GM18909 (cell line): ENCODE measurements around the gene ZNF365.
"Not testable (repeated sequence)": the region's sequence is repeated elsewhere in the genome, so short reads cannot be mapped to it uniquely, and the experiment has no call there.

Experiments used
- ATAC-seq: cut with Tn5 transposase; IDR thresholded peaks from one replicate; pipeline ENCODE4 v1.9.1; 2021; ENCODE audit warnings: mild to moderate bottlenecking; ENCODE audit not compliant: unreplicated experiment, poor library complexity

The ZNF365 gene

GRCh38 chr10:62410528-62410927 is 36.4 kb downstream of the ZNF365 start:
- ATAC-seq, result not testable (repeated sequence)

- not testable (repeated sequence) for ATAC-seq
These were observed 36.8 kb downstream of the ZNF365 start for GRCh38 chr10:62410934-62411333.

GRCh38 chr10:62413048-62413447 is 38.9 kb downstream of the ZNF365 start:
- ATAC-seq, result no peak

- no peak for ATAC-seq
These were observed 39.5 kb downstream of the ZNF365 start for GRCh38 chr10:62413652-62414051.

- no peak for ATAC-seq
These were observed 40.2 kb downstream of the ZNF365 start for GRCh38 chr10:62414359-62414758.

GRCh38 chr10:62422068-62422590 is 48.0 kb downstream of the ZNF365 start:
- no peak for ATAC-seq

GRCh38 chr10:62424026-62424425 is 49.9 kb downstream of the ZNF365 start:
- no peak for ATAC-seq

GRCh38 chr10:62426086-62426485 is 51.9 kb downstream of the ZNF365 start:
- ATAC-seq, result no peak

GRCh38 chr10:62426600-62426999 is 52.4 kb downstream of the ZNF365 start:
- no peak for ATAC-seq

GRCh38 chr10:62430881-62431280 is 56.7 kb downstream of the ZNF365 start:
- no peak for ATAC-seq

- ATAC-seq, result peak; percentile 93
These were observed 59.1 kb downstream of the ZNF365 start for GRCh38 chr10:62433181-62433692.

- ATAC-seq, result no peak
These were observed 59.7 kb downstream of the ZNF365 start for GRCh38 chr10:62433901-62434300.

GRCh38 chr10:62437696-62438095 is 63.5 kb downstream of the ZNF365 start:
- no peak for ATAC-seq

- ATAC-seq, result no peak
These were observed 67.8 kb downstream of the ZNF365 start for GRCh38 chr10:62442006-62442405.

GRCh38 chr10:62442894-62443669 is 68.9 kb downstream of the ZNF365 start:
- ATAC-seq, result no peak

GRCh38 chr10:62443866-62444265 is 69.7 kb downstream of the ZNF365 start:
- ATAC-seq, result no peak

GRCh38 chr10:62446627-62447026 is 72.5 kb downstream of the ZNF365 start:
- ATAC-seq, result no peak

- no peak for ATAC-seq
These were observed 76.9 kb downstream of the ZNF365 start for GRCh38 chr10:62450912-62451610.

GRCh38 chr10:62451611-62451975 is 77.4 kb downstream of the ZNF365 start:
- ATAC-seq, result no peak
